Prostate gland (tissue), 2 donors: ENCODE results near the gene MYLK2.

Experiments
- CTCF ChIP-seq, 4 experiments: fragments of 200-600 bp in 2 of 4; fragments of 450-650 bp in 2 of 4; sonication (generic) in 2 of 4; IDR thresholded peaks; 1 replicate in 3 of 4; 2 replicates in 1 of 4; pipeline ENCODE4 v1.5.1; 2016 to 2019; ENCODE audit warnings: antibody characterized with exemption in 4 of 4, mild to moderate bottlenecking in 2 of 4, moderate library complexity in 2 of 4
- POLR2A ChIP-seq: fragments of 450-650 bp; IDR thresholded peaks from one replicate; pipeline ENCODE4 v1.6.1; 2016; ENCODE audit warnings: antibody characterized with exemption, mild to moderate bottlenecking
- POLR2AphosphoS5 ChIP-seq: sonication (generic); formaldehyde crosslinking; IDR thresholded peaks from one replicate; pipeline ENCODE4 v1.6.1; 2017; ENCODE audit warnings: antibody characterized with exemption

- TF ChIP-seq CTCF (IDR thresholded peaks at IDR 0.05) (no peak), POLR2A (no peak), POLR2AphosphoS5 (no peak)
Measured at GRCh38 chr20:31824125-31824485, 4.9 kb downstream of the MYLK2 start.
